SK-N-DZ (cell line): ENCODE results near the gene FAM161A.
A peak's percentile ranks its signal among the peaks of the same experiment; 100 is the strongest.
"Not testable (repeated sequence)": the region's sequence is repeated elsewhere in the genome, so short reads cannot be mapped to it uniquely, and the experiment has no call there.

Experiments
- DNase-seq: peaks from one replicate; pipeline ENCODE4 v3.0.0-alpha.2; 2015; ENCODE audit warnings: low spot score

FAM161A gene

DNA sequence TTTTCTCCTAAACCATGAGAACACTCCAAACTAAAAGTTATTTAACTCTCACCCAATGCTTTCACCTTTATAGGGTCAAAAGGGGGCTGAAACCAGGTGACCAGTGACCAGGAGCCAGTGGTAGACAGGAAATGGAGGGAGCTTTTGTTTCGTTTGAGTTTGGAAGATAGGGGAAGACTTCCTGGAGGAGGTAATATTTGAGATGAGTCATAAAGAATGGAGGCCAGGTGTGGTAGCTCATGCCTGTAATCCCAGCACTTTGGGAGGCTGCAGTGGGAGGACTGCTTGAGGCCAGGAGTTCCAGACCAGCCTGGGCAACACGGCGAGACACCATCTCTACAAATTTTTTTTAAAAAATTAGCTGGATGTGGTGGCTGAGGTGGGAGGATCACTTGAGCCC is 8.5 kb downstream of the FAM161A start:
- DNase-seq, result no peak

GRCh38 chr2:61841286-61841685 is 12.6 kb downstream of the FAM161A start:
- DNase-seq, result no peak

GRCh38 chr2:61834893-61835292 is 19.0 kb downstream of the FAM161A start:
- DNase-seq, result no peak

DNA sequence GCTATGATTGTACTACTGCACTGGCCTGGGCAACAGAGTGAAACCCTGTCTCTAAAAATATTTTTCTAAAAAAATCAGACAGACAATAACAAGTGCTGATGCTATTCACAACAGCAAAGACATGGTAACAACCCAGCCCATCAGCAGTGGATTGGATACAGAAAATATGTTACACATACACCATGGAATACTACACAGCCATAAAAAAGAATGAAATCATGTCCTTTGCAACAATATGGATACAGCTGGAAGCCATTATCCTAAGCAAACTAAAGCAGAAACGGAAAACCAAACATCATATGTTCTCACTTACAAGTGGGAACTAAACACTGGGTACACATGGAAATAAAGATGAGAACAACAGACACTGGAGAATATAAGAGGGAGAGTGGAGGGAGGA is 19.9 kb downstream of the FAM161A start:
- DNase-seq, result no peak

DNA sequence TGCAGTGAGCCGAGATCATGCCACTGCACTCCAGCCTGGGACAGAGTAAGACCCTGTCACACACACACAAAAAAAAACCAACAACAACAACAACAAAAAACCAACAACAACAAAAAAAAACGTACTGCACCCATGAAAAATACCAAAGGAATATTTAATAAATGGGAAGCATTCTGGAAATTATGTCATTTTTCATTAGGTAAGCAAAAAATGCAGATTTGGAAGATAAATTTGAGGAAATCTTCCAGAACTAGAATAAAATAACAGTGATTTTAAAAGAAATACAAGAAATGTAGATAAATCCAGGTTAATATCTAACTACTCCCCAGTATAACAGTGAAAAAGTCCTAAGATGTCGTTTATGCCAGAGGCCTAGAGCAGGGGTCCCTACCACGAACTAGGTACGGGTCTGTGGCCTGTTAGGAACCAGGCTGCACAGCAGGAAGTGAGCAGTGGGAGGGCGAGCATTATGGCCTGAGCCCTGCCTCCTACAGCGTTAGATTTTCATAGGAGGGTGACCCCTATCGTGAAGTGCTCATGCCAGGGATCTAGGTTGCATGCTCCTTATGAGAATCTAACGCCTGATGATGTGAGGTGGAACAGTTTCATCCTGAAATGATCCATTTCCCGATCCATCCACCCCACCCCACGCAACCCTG is 21.5 kb downstream of the FAM161A start:
- DNase-seq, result no peak

DNA sequence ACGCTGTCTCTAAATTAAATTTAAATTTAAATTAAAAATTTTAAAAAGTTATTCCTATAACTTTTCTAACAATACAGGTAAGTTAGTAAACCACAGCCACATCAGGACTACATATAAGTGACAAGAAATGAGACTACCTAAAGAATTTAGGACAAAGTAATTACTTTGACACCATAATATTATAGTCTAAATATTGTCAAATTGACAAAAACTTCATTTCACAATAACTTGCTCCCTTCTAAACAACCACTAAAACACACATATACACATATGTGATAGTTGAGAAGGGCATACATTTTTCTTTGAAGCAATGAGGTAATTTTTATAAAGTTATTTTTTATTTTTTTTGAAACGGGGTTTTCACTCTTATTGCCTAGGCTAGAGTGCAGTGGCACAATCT is 31.6 kb downstream of the FAM161A start:
- no peak for DNase-seq

GRCh38 chr2:61816480-61817355 is 37.1 kb downstream of the FAM161A start:
- no peak for DNase-seq

DNA sequence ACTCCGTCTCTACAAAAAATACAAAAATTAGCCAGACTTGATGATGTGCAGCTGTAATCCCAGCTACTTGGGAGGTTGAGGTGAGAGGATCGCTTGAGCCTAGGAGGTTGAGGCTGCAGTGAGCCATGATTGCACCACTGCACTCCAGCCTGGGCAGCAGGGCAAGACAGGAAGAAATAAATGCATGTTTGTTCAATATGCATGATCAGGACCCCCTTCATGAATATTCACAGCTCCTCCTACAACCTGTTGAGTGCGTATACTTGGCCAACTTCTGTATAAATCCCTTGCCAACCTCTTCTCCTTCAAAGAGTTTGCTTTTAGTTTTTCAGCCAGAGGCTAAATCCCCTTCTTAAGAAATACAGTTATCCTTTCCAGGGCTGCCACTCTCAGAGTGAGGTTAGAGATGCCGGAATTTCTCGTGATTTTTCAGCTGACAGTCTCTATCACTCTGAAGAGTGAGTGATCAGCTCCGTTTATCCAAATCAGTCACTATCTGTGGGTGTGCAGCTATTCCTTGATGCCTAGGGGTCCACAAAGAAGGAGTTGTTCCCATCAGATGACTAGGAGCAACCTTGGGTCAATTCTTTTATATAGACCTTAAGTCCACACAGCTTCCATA is 39.2 kb downstream of the FAM161A start:
- DNase-seq, result no peak

DNA sequence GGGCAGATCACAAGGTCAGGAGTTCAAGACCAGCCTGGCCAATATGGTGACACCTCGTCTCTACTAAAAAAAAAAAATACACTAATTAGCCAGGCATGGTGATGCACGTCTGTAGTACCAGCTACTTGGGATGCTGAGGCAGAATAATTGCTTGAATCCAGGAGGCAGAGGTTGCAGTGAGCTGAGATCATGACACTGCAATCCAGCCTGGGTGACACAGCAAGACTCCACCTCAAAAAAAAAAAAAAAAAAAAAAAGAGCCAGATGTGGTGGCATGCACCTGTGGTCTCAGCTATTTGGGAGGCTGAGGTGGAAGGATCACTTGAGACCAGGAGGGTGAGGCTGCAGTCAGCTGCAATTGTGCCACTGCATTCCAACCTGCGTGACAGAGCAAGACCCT is 40.5 kb downstream of the FAM161A start:
- DNase-seq, result not testable (repeated sequence)

- no peak for DNase-seq
Observed at GRCh38 chr2:61811821-61812220, 42.0 kb downstream of the FAM161A start.

DNA sequence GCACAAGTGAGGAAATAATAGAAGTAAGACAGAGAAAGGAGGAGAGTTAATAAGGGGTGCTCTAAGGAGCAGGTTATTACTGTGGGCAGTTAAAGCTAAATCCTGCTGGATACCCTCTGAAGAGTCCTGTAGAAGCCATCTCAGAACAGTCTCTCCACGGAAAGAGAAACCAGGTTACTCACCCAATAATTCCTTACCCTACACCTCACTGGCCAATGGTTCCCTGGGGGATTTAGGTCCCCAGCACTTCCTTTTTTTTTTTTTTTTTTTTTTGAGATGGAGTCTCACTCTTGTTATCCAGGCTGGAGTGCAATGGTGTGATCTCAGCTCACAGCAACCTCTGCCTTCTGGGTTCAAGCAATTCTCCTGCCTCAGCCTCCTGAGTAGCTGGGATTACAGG is 43.7 kb downstream of the FAM161A start:
- not testable (repeated sequence) for DNase-seq

- not testable (repeated sequence) for DNase-seq
Observed at GRCh38 chr2:61808693-61809092, 45.2 kb downstream of the FAM161A start.

GRCh38 chr2:61807036-61807757 is 46.7 kb downstream of the FAM161A start:
- peak; percentile 23 for DNase-seq

- DNase-seq, result no peak
Observed at GRCh38 chr2:61802548-61802947, 51.3 kb downstream of the FAM161A start.

DNA sequence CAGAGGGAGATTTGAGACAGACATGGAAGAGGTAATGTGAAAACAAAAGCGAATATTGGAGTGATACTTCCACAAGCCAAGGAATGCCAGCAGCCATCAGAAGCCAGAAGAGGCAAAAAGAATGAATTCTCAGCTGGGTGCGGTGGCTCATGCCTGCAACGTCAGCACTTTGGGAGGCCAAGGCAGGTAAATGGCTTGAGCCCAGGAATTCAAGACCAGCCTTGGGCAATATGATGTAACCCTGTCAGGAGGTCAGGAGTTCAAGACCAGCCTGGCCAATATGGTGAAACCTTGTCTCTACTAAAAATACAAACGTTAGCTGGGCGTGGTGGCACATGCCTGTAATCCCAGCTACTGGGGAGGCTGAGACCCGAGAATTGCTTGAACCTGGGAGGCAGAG is 54.8 kb downstream of the FAM161A start:
- no peak for DNase-seq

DNA sequence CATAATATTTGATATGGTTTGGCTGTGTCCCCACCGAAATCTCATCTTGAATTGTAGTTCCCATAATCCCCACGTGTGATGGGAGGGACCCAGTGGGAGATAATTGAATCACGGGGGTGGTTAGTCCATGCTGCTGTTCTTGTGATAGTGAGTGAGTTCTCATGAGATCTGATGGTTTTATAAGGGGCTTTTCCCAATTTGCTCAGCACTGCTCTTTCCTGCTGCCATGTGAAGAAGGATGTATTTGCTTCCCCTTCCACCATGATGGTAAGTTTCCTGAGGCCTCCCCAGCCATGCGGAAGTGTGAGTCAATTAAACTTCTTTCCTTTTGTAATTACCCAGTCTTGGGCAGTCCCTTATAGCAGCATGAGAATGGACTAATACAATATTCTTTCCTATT is 56.4 kb downstream of the FAM161A start:
- not testable (repeated sequence) for DNase-seq

DNA sequence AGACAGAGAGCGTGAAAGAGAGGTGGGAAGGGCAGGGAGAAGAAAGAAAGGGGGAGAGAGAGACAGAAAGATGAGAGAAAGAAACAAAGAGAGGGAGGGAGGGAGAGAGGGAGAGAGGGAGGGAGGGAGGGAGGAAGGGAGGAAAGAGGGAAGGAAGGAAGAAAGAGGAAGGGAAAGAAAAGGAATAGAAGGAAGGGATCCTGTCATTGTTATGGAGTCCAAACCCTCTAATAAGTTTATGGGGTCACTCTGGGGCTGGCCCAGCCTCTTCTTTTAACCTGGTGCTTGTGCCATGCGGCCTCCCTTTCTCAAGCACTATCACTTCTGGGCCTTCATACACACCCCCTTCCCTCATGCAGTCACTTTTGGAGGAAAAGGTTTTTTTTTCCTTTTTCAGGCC is 58.5 kb downstream of the FAM161A start:
- no peak for DNase-seq

DNA sequence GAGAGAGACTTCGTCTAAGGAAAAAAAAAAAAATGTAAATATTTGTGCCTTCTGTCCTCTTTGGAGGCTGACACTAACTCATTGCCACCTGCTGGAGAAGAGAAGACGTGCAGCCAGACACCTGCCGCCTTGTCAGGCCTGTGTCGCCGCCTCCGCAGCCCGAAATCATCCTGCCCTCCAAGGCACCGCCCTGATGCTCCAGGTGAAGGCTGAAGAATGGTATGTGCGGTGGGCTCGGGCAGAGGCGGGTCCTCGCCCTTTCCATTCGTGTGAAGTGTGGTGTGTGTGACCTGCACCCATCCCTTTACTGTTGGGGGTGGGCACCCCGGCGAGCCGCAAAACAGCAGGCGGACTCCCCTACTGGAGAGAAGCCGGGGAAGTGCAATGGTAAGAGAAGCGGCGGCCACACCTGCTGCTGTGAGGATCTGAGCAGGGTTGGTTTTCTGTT is 60.4 kb downstream of the FAM161A start:
- DNase-seq, result peak; percentile 57

DNA sequence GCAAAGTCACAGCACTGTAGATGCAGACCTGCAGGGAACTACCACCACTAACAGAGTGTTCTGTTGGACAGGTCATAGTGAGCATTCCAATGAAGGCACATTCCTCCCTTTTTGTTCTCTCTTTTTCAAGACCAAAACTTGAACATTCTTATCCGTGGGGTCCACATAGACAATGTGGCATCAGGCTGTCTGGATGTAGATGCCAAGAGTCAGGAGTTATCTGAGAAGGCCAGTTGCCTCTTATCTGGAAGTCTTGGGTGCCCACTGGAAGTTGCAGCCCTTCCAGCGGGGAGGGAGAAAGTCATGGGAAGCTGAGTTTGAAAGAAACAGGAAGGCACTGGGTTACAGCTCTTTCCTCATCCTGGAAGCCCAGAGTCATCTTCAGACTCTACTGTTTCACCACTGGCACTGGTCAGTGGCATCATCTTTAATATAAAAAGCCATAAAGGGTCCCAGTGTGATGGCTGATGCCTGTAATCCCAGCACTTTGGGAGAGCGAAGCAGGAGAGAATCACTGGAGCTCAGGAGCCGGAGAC is 61.4 kb downstream of the FAM161A start:
- no peak for DNase-seq

GRCh38 chr2:61789807-61790602 is 63.9 kb downstream of the FAM161A start:
- no peak for DNase-seq
